ENCODE results near the gene KISS1.

Gene KISS1

GRCh38 chr1:204153667-204154066 is 42.6 kb downstream of the KISS1 start:
- DNase-seq, result no peak

GRCh38 chr1:204152310-204153044 is 43.8 kb downstream of the KISS1 start:
- DNase-seq, result no peak

- DNase-seq, result peak; percentile 46
Measured at GRCh38 chr1:204151552-204152309, 44.6 kb downstream of the KISS1 start, which contains the start of gene ETNK2. ETNK2 (minus strand) TSS chr1:204152044; CDS start chr1:204151852, 192 bp downstream.

DNA sequence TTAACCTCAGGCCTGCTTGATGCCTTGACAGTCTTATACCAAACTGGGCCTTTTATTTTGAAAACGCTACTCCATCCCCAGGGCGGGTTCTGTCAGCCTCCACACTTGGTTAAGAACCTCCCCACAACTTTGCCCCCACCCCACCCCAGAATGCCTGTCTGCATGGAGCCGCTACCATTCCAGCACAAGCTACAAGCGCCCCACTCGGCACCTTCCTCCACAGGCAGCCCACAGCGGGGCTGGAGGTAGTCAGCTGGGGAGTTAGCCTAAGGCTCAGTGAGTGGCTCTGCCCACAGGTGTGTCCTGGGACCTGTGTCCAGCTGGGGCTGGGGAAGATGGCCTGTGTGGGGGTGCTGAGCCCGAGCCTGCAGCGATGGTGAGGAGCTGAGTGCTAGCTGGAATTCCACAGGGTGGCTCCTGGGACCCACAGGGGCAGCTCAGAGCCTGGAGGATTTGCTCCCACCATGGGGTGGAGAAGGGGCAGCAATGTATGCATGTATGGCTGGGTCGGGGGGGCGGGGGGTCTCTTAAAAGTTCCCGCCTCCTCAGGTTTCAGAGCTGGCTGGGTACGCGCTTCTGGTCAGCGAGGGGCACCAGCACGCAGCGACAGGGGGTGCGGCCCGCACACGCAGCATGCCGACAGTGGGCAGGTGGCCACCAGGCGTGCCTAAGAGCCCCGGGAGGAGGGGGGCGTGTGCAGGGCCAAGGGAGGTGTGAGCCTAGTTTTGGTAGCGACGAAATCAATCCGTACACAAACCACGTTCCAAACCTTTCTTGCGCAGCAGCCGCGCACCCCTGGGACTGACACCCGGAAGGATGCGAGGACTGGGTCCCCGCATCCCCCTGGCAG is 45.4 kb downstream of the KISS1 start:
- DNase-seq, result no peak

DNA sequence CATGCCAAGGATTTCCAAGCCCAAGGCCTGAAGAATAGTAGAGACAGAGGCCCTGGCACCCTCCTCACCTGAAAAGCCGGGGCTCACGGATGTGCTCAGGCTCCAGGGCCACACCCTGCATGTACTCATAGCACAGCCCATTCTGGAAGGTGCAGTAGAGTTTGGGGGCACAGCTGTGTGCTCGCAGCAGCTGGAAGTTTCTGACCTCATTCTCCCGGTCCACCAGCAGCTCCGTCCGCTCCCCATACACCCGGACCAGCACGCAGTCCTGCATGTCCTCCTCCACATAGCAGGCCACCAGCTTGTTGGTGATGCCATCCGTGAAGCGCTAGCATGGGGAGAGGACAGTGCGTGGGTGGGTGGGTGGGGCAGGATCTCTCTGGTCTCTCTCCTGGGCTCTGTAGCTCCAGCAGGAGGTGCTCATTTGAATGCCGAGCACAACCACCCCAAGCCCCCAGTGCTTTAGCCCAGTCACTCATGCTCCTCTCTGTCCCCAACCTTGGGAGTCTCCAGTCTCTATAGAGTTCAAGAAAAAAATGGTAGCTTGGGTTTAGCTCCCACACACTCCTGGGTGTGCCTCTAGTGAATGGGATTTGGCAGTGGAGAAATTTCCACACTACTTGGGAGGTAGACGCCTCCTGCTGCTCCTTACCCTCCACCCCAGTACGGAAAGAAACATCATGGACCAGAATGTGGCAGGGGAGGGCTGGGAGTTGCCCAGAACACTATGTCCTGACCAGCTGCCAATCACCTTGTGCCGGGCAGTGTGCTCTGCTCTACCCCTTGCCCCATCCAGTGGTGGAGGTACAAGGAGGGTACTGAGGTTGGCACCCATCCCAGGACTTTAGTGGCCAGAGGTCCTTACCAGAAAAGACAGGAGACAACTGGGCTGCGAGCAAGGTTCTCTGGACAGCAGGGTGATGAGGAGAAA is 46.4 kb downstream of the KISS1 start:
- no peak for DNase-seq

DNA sequence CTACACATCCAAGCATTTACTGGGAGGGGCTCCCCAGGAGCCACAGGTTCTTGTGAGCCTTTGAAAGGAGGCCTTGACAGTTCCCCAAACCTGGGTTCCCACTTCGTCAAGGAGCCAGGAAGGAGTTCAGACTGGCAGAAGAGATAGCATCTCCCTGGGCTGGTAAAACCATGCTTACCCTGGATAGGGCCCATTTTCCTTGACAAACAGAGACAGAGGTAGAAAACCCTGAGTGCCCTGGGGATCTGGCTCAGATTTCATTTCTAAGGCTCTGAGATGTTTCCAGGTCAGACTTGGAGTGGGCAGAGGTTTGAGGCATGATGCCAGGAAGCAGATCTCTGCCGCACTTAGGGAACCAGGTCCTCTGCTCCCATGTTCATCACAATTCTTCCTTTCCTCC is 47.2 kb downstream of the KISS1 start:
- no peak for DNase-seq

DNA sequence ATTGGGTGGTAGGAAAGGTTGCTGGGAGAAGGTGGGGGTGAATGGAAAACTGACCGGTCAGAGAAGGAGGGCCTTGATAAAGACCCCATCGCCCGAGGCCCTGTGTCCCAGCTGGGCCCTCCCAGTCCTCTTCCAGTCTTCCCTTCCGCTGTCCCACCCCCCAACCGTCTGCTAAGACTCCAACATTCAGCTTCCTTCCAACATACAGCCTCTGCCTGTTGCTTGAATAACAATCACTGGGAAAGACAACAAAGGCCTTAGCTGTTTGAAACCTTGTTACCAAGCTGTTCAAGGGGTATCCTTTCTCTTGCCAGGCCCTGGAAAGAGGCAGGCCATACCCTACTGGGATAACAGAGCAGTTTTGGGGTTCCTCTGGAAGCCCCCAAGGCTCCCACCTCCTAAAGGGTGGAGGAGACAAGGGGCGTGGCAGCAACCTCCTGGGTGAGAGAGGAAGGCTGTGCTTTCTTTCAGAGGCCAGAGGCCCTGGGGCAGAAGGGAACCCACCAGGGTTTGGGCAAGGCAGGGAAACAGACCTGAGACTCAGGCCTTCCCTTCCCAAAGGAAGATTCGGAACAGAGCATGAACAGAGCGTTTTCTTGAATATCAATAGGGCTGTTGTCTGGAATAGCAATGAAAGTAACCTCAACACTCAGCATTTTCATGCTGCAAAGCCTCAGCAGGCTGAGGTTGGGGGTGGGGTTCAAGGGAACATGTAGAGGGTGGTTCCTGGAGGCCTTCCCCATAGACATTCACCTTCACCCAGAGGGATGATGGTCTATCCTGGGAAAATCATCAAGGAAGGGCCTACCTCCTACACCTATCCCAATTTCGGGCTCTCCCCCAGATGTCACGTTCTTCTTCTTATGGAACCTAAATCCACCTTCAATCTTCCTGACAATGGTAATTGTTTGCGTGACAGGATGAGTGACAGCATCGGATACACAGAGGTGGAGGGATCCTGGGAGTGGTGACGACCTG is 48.6 kb downstream of the KISS1 start:
- no peak for DNase-seq

GRCh38 chr1:204146965-204147364 is 49.3 kb downstream of the KISS1 start:
- no peak for DNase-seq

DNA sequence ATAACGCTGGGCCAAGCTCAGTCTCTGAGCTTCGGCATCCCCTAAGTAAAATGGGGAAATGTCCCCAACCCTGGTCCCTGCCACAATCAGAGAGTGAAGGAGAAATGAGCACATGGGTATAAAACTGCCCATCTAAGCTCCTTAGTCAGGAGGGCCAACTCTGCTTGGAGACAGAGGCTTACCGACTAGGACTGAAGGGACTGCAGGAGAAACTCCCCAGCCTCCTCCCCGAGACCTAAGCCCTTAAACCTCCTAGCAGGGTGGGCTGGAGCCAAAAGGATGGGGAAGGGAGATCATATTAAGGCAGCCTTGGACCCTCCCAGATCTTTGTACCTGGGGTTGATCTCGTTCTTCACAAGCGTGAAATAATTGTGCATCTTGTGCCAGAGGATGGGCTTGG is 50.0 kb downstream of the KISS1 start:
- no peak for DNase-seq

DNA sequence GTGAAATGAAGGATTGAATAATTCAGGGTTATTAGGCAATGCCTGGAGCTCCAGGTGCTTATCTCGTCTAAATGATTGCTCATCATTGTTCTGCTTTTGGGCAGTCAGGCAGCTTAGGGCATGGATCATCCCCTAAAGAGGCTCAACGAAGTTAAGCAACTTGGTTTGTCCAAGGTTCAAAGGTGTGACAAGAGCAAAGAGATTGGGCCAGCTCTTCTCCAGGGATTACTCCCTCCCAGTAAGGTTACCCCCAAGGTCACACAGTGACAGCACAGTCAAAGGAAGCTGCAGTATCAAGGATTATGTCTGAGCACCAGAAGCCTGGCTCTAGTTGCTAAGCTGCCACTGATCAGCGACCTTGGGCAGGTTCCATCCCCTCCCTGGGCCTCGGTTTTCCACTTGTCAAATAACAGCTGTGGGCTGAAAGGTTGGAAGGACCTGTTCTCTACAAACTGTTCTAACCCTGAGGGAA is 51.2 kb downstream of the KISS1 start:
- no peak for DNase-seq

GRCh38 chr1:204143276-204144041 is 52.8 kb downstream of the KISS1 start:
- no peak for DNase-seq

GRCh38 chr1:204142032-204142974 is 54.0 kb downstream of the KISS1 start:
- DNase-seq, result no peak

DNA sequence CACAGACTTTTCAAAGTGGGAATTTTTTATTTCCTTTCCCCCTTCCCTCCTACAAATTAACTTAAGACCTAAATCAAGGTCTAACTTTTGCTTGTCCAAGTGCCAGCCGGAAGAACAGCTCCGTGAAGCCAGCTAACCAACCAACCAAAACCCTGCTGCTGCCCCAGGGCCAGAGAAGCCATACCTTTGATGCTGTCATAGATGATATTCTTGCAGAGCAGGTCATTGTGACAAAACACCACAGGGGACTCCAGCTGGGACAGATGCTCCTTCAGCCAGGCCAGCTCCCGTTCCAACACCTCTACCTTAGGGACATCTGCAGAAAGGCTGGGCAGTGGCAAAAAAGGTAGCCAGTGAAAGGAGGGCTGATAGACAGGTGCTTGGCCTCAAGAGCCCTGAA is 55.2 kb downstream of the KISS1 start:
- no peak for DNase-seq

Data from NCI-H1048 (cell line).